Nephron (organoid): ENCODE results near the gene ZNF785.

ENCODE experiments used
- H3K27ac Mint-ChIP-seq, 3 experiments: 2 replicates each; pipeline ENCODE4 v1.8.0; 2020; ENCODE audit warnings: mixed read lengths in 3 of 3, mild to moderate bottlenecking in 2 of 3, moderate library complexity in 1 of 3
- H3K27me3 Mint-ChIP-seq: 2 replicates; pipeline ENCODE4 v1.8.0; 2021; ENCODE audit warnings: low read depth, mild to moderate bottlenecking, moderate library complexity, mixed read lengths
- H3K36me3 Mint-ChIP-seq: 2 replicates; pipeline ENCODE4 v1.8.0; 2020; ENCODE audit warnings: low read depth, mixed read lengths
- H3K4me1 Mint-ChIP-seq: 2 replicates; pipeline ENCODE4 v1.8.0; 2020; ENCODE audit warnings: mixed read lengths
- H3K4me3 Mint-ChIP-seq, 3 experiments: 2 replicates each; pipeline ENCODE4 v1.8.0; 2020; ENCODE audit warnings: mild to moderate bottlenecking in 3 of 3, mixed read lengths in 3 of 3, moderate library complexity in 2 of 3
- H3K9me3 Mint-ChIP-seq: 2 replicates; pipeline ENCODE4 v1.8.0; 2020; ENCODE audit warnings: mixed read lengths
- TF ChIP-seq, protein P1 (sequence below), 3 experiments: fragments of 200-600 bp; sonication (generic); IDR thresholded peaks; one replicate each; pipeline ENCODE4 v1.5.0; 2021; ENCODE audit warnings: antibody characterized with exemption in 3 of 3; ENCODE audit not compliant: unreplicated experiment in 3 of 3

The ZNF785 gene

DNA sequence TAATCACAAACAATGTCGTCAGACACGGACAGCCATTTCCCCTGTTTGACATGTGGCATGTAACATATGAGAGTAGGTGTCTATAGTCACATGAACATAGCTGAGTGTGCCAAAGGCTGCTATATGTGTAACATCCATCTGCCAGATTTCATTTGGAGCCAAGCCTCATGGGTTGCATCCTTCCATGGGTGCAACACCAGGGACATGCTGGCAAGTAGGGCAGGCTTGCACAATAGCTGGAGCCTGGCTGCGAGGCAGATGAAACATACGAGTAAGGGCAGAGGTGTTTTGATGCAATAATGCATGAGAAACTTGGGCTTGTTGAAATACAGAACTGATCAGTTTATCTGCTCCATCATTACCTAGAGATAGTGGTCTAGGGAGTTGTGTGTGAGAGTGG is 33.7 kb upstream of the ZNF785 start:
- peak overlapping the region in 1 of 3 experiments; percentile 50 for H3K4me3 Mint-ChIP-seq
- H3K4me1 Mint-ChIP-seq, result peaks cover 42% of the 10 kb centered on the region
- peaks cover 3% of the 10 kb centered on the region for H3K9me3 Mint-ChIP-seq
- peak overlapping the region; percentile 87 to 97 (median 95) for H3K27ac Mint-ChIP-seq
- TF ChIP-seq, protein P1, sequence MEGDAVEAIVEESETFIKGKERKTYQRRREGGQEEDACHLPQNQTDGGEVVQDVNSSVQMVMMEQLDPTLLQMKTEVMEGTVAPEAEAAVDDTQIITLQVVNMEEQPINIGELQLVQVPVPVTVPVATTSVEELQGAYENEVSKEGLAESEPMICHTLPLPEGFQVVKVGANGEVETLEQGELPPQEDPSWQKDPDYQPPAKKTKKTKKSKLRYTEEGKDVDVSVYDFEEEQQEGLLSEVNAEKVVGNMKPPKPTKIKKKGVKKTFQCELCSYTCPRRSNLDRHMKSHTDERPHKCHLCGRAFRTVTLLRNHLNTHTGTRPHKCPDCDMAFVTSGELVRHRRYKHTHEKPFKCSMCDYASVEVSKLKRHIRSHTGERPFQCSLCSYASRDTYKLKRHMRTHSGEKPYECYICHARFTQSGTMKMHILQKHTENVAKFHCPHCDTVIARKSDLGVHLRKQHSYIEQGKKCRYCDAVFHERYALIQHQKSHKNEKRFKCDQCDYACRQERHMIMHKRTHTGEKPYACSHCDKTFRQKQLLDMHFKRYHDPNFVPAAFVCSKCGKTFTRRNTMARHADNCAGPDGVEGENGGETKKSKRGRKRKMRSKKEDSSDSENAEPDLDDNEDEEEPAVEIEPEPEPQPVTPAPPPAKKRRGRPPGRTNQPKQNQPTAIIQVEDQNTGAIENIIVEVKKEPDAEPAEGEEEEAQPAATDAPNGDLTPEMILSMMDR (IDR thresholded peaks at IDR 0.05; ENCODE audit: unreplicated experiment in 3 of 3), result no peak
- H3K36me3 Mint-ChIP-seq, result no peaks in the 10 kb centered on the region
- no peaks in the 10 kb centered on the region for H3K27me3 Mint-ChIP-seq

DNA sequence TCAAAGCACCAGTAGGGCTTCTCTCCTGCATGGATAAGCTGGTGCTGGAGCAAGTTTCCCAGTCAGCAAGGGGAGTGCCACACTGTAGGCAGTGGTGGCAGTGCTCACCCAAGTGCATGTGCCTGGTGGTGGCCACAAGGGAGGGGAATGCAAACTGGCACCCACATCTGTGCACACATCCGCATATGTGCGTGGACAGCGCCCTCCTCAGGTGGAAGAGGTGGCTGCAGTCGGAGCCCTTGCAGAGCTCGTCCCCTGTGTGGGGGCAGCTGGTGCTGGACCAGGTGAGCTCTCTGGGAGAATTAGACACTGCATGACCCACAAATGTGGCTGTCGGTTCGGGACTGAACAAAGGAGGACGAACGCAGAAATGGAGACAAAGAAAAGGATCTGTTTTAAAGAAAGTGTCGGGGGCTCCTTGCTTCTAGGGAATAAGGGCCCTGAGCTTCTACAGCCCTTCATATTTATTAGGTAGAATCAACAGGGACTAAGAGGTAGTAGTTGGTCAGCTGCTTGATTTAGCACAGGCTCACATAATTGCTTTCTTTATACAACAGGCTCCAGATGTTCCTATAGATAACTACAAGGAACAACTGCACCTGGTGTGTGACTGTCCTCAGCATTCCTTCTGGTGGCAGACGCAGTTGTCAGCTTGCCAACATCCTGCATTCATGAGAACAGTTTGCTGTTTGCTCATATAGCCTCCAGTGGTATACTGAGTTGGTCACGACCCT is 30.0 kb upstream of the ZNF785 start:
- TF ChIP-seq, protein P1 (IDR thresholded peaks at IDR 0.05; ENCODE audit: unreplicated experiment in 3 of 3), result peak; percentile 18 to 40 (median 31)
- no peak overlapping the region for H3K4me3 Mint-ChIP-seq
- peaks cover 3% of the 10 kb centered on the region for H3K9me3 Mint-ChIP-seq
- H3K4me1 Mint-ChIP-seq, result peaks cover 15% of the 10 kb centered on the region
- no peaks in the 10 kb centered on the region for H3K27me3 Mint-ChIP-seq
- H3K27ac Mint-ChIP-seq, result peak overlapping the region; percentile 40 to 80 (median 76)
- no peaks in the 10 kb centered on the region for H3K36me3 Mint-ChIP-seq

DNA sequence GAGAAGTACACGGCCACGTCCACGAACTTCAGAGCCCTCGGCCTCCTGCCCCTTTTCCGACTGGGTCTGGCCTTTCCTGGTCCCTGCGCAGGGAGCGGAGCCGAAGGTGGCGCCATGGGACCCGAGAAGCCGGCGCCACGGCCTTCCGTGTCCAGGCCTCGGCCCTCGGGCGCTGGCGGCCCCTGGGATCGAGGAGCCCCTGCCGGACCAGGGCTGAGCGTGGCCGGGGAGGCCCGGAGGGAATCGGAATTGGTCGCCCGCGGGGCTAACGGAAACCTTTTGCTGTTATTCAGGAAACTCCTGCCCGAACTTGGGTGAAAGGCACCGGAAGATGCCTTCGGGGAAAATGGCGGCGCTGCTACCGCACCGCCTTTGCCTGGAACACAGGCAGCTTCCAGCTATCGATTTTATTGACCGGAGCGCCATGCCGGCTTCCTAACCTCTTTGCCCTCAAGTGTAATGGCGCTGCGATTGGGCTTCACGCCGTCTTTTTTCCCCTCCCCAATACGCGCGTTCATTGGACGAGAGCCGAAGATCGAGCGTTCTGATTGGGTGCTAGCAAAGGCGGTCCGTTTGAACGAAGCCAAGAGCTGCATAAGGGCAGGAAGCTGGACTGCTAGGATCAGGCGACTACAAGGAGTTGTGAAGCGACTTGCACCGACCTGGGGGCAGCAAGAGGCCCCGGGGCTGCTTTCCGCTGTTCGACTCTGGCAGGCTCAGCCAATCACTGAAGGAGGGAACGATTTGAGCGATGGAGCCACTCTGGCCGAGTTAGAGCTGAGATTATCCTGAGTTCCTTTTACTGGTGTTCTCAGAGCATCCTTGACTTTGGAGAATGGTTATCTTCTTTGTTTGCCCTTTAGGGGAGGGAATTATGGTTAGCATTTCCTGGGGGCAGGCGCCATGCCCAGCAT is 24.7 kb upstream of the ZNF785 start, which contains the start of gene ZNF689:
Gene ZNF689, minus strand, starts transcription at position 464 of the 914 bp plus-strand sequence. Its CDS starts 348 bp downstream, at position 116.
- H3K27ac Mint-ChIP-seq, result peak within 1 kb of the TSS; percentile 98 to 99 (median 98)
- no peaks in the 10 kb centered on the region for H3K27me3 Mint-ChIP-seq
- peaks cover 6% of the 10 kb centered on the region for H3K4me1 Mint-ChIP-seq
- peak within 1 kb of the TSS; percentile 88 to 94 (median 90) for H3K4me3 Mint-ChIP-seq
- TF ChIP-seq, protein P1 (IDR thresholded peaks at IDR 0.05; ENCODE audit: unreplicated experiment in 3 of 3), result no peak
- H3K9me3 Mint-ChIP-seq, result no peaks in the 10 kb centered on the region
- peaks cover 22% of the 10 kb centered on the region for H3K36me3 Mint-ChIP-seq

DNA sequence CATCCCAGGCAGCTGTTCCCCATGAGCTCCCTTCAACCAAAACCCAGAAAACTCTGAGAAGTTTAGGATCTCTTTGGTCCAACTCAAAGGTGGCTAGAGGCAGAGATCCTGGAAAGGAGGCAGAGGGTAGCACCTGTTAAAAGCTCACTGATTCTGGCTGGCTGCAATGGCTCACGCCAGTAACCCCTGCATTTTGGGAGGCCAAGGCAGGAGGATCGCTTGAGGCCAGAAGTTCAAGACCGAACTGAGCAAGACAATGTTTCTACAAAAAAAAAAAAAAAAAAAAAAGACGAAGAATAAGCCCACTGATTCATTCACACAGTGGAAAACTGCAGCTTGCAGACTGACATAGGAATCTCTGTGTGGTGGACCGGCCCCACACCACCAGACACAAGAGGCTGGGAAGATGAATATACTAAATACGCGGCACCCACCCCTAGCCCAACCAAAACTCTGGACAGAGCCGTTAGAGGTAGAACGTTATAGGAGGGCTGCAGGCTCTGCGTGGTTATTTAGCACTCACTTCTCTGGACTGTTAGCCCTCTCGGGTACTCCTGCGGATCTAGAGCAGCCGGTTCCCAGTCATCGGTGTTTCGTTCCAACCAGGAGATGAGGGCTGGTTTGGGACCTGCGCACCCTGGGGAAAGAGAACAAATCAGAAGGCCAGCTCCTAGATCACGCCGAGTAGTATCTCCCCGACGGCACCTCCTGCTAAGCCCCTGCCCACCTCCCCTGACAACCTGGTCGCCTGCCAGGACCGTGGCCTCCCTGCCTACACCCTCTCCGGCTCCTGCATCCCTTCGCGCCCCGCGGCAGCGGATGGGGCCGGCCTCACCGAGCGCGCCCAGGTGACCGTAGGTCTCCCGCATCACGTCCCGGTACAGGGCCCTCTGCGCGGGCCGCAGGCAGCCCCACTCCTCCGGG is 23.8 kb upstream of the ZNF785 start:
- Mint-ChIP-seq H3K27ac (peak overlapping the region; percentile 93 to 99 (median 98)), H3K4me1 (peaks cover 6% of the 10 kb centered on the region), H3K9me3 (no peaks in the 10 kb centered on the region), H3K27me3 (no peaks in the 10 kb centered on the region), H3K4me3 (peak overlapping the region; percentile 88 to 94 (median 90)), H3K36me3 (peaks cover 31% of the 10 kb centered on the region)
- TF ChIP-seq, protein P1 (IDR thresholded peaks at IDR 0.05; ENCODE audit: unreplicated experiment in 3 of 3), result no peak

DNA sequence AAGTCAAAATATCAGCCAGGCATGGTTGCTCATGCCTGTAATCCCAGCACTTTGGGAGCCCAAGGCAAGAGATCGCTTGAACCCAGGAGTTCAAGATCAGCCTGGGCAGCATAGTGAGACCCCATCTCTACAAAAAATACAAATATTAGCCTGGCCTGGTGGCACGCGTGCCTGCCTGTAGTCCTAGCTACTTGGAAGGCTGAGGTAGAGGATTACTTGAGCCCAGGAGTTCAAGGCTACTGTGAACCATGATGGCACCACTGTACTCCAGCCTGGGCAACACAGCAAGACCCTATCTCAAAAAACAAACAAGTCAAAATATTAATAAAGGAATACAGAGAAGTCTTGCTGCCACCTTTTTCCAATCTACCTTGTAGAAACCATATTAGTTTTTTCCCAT is 20.5 kb upstream of the ZNF785 start:
- H3K27me3 Mint-ChIP-seq, result no peaks in the 10 kb centered on the region
- TF ChIP-seq, protein P1 (IDR thresholded peaks at IDR 0.05; ENCODE audit: unreplicated experiment in 3 of 3), result no peak
- no peaks in the 10 kb centered on the region for H3K9me3 Mint-ChIP-seq
- peaks cover 12% of the 10 kb centered on the region for H3K4me1 Mint-ChIP-seq
- no peak overlapping the region for H3K4me3 Mint-ChIP-seq
- H3K36me3 Mint-ChIP-seq, result peaks cover 56% of the 10 kb centered on the region
- H3K27ac Mint-ChIP-seq, result peak overlapping the region in 2 of 3 experiments; percentile 40 to 61
